Measurements from ENCODE around the gene SLC5A3.

DNA sequence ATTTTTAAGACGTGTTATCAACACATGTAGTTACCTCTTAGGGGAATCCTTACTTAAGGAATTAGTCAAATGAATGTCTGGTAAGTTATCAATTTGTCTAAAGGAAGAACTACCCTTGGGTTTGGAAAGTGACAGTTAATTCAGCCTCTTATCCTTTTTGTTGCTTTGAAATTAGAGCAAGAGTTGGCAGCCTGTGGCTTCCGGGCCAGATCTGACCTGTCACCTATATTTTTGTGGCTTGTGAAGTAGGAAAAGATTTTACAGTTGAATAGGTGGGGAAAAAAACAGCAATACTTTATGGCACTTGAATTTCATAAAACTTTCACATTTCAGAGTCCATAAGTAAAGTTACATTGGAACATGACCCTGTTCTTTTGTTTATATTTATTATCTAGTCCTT is 5.5 kb downstream of the SLC5A3 start:
- TF ChIP-seq POLR2A (IDR thresholded peaks at IDR 0.05) (no peak), POLR2AphosphoS5 (IDR thresholded peaks at IDR 0.05) (no peak), EP300 (IDR thresholded peaks at IDR 0.05) (no peak)
- TF ChIP-seq, protein P1, sequence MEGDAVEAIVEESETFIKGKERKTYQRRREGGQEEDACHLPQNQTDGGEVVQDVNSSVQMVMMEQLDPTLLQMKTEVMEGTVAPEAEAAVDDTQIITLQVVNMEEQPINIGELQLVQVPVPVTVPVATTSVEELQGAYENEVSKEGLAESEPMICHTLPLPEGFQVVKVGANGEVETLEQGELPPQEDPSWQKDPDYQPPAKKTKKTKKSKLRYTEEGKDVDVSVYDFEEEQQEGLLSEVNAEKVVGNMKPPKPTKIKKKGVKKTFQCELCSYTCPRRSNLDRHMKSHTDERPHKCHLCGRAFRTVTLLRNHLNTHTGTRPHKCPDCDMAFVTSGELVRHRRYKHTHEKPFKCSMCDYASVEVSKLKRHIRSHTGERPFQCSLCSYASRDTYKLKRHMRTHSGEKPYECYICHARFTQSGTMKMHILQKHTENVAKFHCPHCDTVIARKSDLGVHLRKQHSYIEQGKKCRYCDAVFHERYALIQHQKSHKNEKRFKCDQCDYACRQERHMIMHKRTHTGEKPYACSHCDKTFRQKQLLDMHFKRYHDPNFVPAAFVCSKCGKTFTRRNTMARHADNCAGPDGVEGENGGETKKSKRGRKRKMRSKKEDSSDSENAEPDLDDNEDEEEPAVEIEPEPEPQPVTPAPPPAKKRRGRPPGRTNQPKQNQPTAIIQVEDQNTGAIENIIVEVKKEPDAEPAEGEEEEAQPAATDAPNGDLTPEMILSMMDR (IDR thresholded peaks at IDR 0.05): no peak
